ENCODE measurements around the gene TACR2. TPM values are rescaled to one million over a fixed set of nuclear protein-coding genes. Genes with fewer than 3 reads are reported as not detected.

TACR2 gene
- total RNA-seq, 2 donors from 2014 or later: 0.66 TPM; not detected in 1

DNA sequence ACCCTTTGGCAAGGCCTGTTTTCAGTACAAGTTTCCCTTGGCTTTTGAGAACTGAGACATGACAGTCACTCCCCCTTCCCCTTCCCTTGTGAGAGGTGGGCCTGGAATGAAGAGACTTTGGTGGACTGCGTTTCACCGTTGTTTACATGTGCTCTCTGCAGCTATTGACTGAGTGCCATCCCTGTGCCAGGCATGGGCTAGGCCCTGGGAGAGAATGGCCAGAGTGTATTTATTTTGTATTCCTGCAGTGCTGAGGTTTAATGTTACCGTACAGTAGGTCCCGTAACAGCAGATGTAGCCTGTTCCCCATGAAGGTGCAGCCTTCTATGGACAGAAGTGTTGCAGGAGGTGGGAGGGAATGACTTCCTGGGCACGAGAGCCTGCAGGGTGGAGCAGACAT is 50.0 kb downstream of the TACR2 start:
- WGBS, 2 donors: 92 to 94% methylated on average over 5 of the region's 5 CpGs
- no peaks in the 10 kb centered on the region for H3K9me3 ChIP-seq
- ATAC-seq (no peak), DNase-seq (no peak)
- H3K4me1 ChIP-seq: peaks cover 11% of the 10 kb centered on the region
- intact Hi-C loops (cut with DNase I): no loop called here
- H3K27me3 ChIP-seq: no peaks in the 10 kb centered on the region
- no peak overlapping the region for H3K27ac ChIP-seq
- H3K36me3 ChIP-seq (replicated peaks in 1 of 2; ENCODE audit: insufficient read depth in 1 of 2, low read depth in 2 of 2): no peaks in the 10 kb centered on the region
- TF ChIP-seq POLR2A (IDR thresholded peaks at IDR 0.05): no peak
- TF ChIP-seq, protein P1, sequence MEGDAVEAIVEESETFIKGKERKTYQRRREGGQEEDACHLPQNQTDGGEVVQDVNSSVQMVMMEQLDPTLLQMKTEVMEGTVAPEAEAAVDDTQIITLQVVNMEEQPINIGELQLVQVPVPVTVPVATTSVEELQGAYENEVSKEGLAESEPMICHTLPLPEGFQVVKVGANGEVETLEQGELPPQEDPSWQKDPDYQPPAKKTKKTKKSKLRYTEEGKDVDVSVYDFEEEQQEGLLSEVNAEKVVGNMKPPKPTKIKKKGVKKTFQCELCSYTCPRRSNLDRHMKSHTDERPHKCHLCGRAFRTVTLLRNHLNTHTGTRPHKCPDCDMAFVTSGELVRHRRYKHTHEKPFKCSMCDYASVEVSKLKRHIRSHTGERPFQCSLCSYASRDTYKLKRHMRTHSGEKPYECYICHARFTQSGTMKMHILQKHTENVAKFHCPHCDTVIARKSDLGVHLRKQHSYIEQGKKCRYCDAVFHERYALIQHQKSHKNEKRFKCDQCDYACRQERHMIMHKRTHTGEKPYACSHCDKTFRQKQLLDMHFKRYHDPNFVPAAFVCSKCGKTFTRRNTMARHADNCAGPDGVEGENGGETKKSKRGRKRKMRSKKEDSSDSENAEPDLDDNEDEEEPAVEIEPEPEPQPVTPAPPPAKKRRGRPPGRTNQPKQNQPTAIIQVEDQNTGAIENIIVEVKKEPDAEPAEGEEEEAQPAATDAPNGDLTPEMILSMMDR (IDR thresholded peaks at IDR 0.05): no peak
- no peak overlapping the region for H3K4me3 ChIP-seq

DNA sequence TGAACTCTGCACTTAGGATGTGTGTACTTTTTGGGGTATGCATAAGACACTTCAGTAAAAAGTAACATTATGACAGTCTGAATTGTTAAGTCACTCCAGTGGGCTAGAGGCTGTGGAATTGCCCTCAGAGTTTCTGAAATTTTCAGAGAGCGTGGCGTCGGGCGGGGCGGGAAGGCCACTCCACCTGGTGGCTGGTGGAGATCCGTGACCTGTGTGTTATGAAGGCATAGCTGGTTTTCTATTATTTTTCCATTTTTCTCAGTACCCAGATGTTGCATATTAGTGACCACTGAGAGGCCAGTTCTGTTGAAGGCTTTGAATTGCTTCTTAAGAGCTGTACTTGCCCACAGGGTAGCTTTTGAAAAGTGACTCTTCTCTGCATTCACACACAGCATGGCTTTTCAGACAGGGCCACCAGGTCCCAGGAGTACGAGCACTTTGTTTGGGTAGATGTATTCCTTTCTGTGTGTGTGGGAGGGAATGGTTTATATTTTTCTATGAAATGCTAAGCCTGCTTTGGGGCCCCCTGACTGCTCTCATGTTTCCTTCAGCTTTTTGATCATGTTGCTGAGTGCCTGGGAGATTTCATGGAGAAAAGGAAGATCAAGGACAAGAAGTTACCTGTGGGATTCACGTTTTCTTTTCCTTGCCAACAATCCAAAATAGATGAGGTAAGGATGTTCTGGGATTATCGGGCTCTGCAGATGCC is 52.3 kb downstream of the TACR2 start:
- no peaks in the 10 kb centered on the region for H3K9me3 ChIP-seq
- intact Hi-C loops (cut with DNase I): no loop called here
- no peak overlapping the region for H3K4me3 ChIP-seq
- no peak for TF ChIP-seq POLR2A (IDR thresholded peaks at IDR 0.05)
- TF ChIP-seq, protein P1 (IDR thresholded peaks at IDR 0.05): peak in 1 of 7 experiments; percentile 19
- H3K27me3 ChIP-seq: no peaks in the 10 kb centered on the region
- no peak for DNase-seq
- 87 to 92% methylated on average over 9 of the region's 9 CpGs for WGBS, 2 donors
- no peak overlapping the region for H3K27ac ChIP-seq
- H3K36me3 ChIP-seq (replicated peaks in 1 of 2; ENCODE audit: insufficient read depth in 1 of 2, low read depth in 2 of 2): no peaks in the 10 kb centered on the region
- ATAC-seq: no peak
- H3K4me1 ChIP-seq: peaks cover 32% of the 10 kb centered on the region

DNA sequence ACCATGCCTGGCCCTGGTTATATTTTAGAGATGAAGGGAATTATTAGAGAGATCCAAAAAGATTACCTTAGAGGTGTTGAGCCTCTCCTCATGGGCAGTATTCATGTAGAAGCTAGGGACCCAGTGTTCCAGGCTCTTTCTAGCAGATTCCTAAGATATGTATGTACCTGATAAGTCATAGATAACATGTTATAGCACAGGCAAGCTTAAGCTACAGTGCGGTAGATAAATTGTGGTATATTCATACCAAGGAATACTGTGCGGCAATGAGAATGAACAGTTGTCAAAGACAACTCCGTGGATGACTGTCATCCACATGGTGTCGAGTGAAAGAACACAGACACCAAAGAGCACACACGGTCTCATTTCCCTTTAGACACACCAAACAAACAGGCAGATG is 53.1 kb downstream of the TACR2 start:
- DNase-seq (no peak), ATAC-seq (no peak)
- Histone ChIP-seq H3K4me1 (peaks cover 32% of the 10 kb centered on the region), H3K27me3 (no peaks in the 10 kb centered on the region), H3K9me3 (no peaks in the 10 kb centered on the region), H3K27ac (no peak overlapping the region), H3K4me3 (no peak overlapping the region), H3K36me3 (replicated peaks in 1 of 2; ENCODE audit: insufficient read depth in 1 of 2, low read depth in 2 of 2) (no peaks in the 10 kb centered on the region)
- WGBS, 2 donors: 90 to 94% methylated on average over 5 of the region's 5 CpGs
- intact Hi-C loops (cut with DNase I): no loop called here
- no peak for TF ChIP-seq POLR2A (IDR thresholded peaks at IDR 0.05)

DNA sequence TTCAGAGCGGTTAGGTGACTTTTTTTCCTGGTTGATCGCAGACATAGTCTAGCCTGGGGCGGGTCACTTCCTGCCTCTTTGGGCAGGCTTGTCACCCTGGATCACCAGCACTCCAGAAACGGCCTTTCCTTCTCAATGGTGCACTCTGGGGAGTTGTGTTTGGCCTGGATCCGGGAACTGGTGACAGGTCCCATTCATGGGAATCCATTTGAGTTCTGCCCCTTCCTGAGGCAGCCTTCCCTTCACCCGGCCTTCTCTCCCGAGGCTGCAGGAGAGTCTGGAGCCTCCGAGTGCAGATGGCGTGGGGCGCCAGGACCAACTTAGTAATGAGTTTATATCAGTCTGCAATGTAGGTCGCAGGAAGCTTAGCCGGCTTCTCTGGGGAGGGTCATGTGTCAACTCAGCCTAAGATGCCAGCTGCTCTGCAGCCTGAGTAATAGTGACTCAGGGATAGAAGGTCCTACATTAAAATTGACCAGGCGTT is 54.2 kb downstream of the TACR2 start:
- no peaks in the 10 kb centered on the region for H3K27me3 ChIP-seq
- WGBS, 2 donors: 70 to 87% methylated on average over 13 of the region's 13 CpGs
- intact Hi-C loops (cut with DNase I): no loop called here
- H3K27ac ChIP-seq: peak overlapping the region in 1 of 4 donors; percentile 31
- DNase-seq: peak; percentile 32 to 72 (median 40)
- H3K4me3 ChIP-seq: no peak overlapping the region
- no peak for TF ChIP-seq POLR2A (IDR thresholded peaks at IDR 0.05)
- TF ChIP-seq, protein P1 (IDR thresholded peaks at IDR 0.05): no peak
- H3K4me1 ChIP-seq: peaks cover 32% of the 10 kb centered on the region
- no peaks in the 10 kb centered on the region for H3K9me3 ChIP-seq
- no peaks in the 10 kb centered on the region for H3K36me3 ChIP-seq (replicated peaks in 1 of 2; ENCODE audit: insufficient read depth in 1 of 2, low read depth in 2 of 2)
- no peak for ATAC-seq

DNA sequence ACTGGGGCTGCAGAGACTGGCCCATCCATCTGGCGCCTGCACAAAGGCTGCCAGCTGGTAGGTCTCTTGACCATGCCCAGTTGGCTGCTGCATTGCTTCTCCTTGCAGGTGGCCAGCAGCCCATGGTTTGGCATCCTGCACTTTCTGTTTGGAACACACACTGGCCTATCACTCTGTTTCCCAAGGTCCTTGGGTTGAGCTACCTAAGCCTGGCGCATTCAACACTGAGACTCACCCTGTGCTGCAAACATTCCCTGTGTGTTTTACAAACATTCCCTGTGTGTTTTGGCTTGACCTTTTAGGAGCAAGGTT is 55.5 kb downstream of the TACR2 start:
- peak; percentile 93 for ATAC-seq
- DNase-seq: peak; percentile 87 to 94 (median 92)
- no peaks in the 10 kb centered on the region for H3K27me3 ChIP-seq
- H3K27ac ChIP-seq: peak overlapping the region; percentile 78 to 89 (median 87)
- peaks cover 32% of the 10 kb centered on the region for H3K4me1 ChIP-seq
- WGBS, 2 donors: 45% methylated on average over 1 to 2 of the region's 2 CpGs
- no peak overlapping the region for H3K4me3 ChIP-seq
- no peaks in the 10 kb centered on the region for H3K36me3 ChIP-seq (replicated peaks in 1 of 2; ENCODE audit: insufficient read depth in 1 of 2, low read depth in 2 of 2)
- TF ChIP-seq, protein P1 (IDR thresholded peaks at IDR 0.05): no peak
- TF ChIP-seq POLR2A (IDR thresholded peaks at IDR 0.05): no peak
- no peaks in the 10 kb centered on the region for H3K9me3 ChIP-seq
- intact Hi-C loops (cut with DNase I): no loop called here
